ENCODE results near the gene MPP1.

DNA sequence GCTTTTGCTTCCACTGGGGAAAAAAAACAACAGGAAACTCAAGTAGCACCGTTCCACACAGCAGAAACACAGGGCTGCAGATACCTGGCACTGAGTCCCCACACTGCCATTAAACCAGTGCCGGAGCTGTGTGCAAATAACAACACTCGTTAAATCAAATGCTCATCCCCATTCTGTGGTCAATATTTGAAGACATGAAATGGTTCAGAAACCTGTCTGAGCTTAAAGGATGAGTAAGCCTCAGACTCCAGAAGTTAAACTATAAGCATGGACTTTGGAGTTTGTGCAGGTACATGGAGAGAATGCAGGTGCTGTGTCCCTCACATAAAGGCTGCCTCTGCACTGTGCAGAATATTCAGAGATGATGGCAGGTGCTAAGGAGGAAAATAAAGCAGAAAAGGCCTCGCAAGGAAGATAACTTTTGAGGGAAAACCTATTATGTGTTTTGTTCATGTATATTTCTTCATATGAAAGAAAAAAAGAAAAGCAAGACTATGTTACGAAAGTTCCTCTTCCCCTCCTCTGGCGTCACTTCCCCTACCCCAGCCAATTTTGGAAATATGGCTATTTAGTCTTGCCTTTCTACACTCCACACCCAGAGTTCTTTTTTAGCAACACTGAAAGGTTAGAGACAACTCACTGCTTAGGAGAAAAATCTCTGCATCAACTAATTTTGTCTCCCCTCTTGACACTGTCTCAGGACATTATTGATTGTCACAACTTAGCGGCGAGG lies 4.6 kb downstream of the MPP1 start:
- TF ChIP-seq, protein P1, sequence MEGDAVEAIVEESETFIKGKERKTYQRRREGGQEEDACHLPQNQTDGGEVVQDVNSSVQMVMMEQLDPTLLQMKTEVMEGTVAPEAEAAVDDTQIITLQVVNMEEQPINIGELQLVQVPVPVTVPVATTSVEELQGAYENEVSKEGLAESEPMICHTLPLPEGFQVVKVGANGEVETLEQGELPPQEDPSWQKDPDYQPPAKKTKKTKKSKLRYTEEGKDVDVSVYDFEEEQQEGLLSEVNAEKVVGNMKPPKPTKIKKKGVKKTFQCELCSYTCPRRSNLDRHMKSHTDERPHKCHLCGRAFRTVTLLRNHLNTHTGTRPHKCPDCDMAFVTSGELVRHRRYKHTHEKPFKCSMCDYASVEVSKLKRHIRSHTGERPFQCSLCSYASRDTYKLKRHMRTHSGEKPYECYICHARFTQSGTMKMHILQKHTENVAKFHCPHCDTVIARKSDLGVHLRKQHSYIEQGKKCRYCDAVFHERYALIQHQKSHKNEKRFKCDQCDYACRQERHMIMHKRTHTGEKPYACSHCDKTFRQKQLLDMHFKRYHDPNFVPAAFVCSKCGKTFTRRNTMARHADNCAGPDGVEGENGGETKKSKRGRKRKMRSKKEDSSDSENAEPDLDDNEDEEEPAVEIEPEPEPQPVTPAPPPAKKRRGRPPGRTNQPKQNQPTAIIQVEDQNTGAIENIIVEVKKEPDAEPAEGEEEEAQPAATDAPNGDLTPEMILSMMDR (IDR thresholded peaks at IDR 0.05; ENCODE audit: low read depth, low read length, poor library complexity, severe bottlenecking), result no peak
- TF ChIP-seq EZH2phosphoT487 (IDR thresholded peaks at IDR 0.05; ENCODE audit: borderline replicate concordance, low read length), result no peak

All from DOHH2 (cell line).